HepG2 (cell line): Measurements from ENCODE around the gene RHOBTB3. TPM values are rescaled to one million over a fixed set of nuclear protein-coding genes. Genes with fewer than 3 reads are reported as not detected.

Experiments
- AGO1 ChIP-seq: fragments of 200-400 bp; formaldehyde crosslinking; IDR thresholded peaks from 2 replicates; pipeline ENCODE4 v1.6.1; 2017; ENCODE audit warnings: mild to moderate bottlenecking, low read depth, low read length, moderate library complexity; ENCODE audit not compliant: poor library complexity, severe bottlenecking
- DMAP1 ChIP-seq: IDR thresholded peaks from 2 replicates; pipeline ENCODE4 v1.6.1; 2016
- E2F1 ChIP-seq: sonication (generic); formaldehyde crosslinking; IDR thresholded peaks from 2 replicates; pipeline ENCODE4 v1.5.0; 2020; ENCODE audit warnings: missing genetic modification reagents
- FOXA3 ChIP-seq: IDR thresholded peaks from 2 replicates; pipeline ENCODE4 v1.6.1; 2016; ENCODE audit warnings: missing genetic modification reagents, missing compliant biosample characterization
- FUBP1 ChIP-seq: sonication (generic); formaldehyde crosslinking; IDR thresholded peaks from 2 replicates; pipeline ENCODE4 v1.5.1; 2020; ENCODE audit warnings: missing genetic modification reagents, mild to moderate bottlenecking, borderline replicate concordance
- GFI1 ChIP-seq: sonication (generic); formaldehyde crosslinking; IDR thresholded peaks from 2 replicates; pipeline ENCODE4 v1.5.0; 2020; ENCODE audit warnings: missing genetic modification reagents, mild to moderate bottlenecking, borderline replicate concordance
- MED13 ChIP-seq: sonication (generic); formaldehyde crosslinking; IDR thresholded peaks from 2 replicates; pipeline ENCODE4 v1.5.0; 2020; ENCODE audit warnings: missing genetic modification reagents
- NR2F2 ChIP-seq: IDR thresholded peaks from 2 replicates; pipeline ENCODE4 v1.6.1; 2012; ENCODE audit warnings: low read depth, inconsistent platforms, borderline replicate concordance
- PHF21A ChIP-seq: sonication (generic); formaldehyde crosslinking; IDR thresholded peaks from 2 replicates; pipeline ENCODE4 v1.5.0; 2020; ENCODE audit warnings: mild to moderate bottlenecking, missing genetic modification reagents
- PLRG1 ChIP-seq: fragments of 450-650 bp; conservative IDR thresholded peaks from 2 replicates; pipeline ENCODE4 v1.6.1; 2016
- SIX1 ChIP-seq: sonication (generic); formaldehyde crosslinking; IDR thresholded peaks from 2 replicates; pipeline ENCODE4 v1.4.0; 2020; ENCODE audit warnings: missing genetic modification reagents, borderline replicate concordance
- SMAD1 ChIP-seq: sonication (generic); formaldehyde crosslinking; IDR thresholded peaks from 2 replicates; pipeline ENCODE4 v1.4.0; 2020; ENCODE audit warnings: missing genetic modification reagents, low read depth, mild to moderate bottlenecking, borderline replicate concordance
- TARDBP ChIP-seq: sonication (generic); formaldehyde crosslinking; IDR thresholded peaks from 2 replicates; pipeline ENCODE4 v1.8.0; 2022; ENCODE audit warnings: mild to moderate bottlenecking, missing genetic modification reagents
- YEATS2 ChIP-seq: sonication (generic); formaldehyde crosslinking; IDR thresholded peaks from 2 replicates; pipeline ENCODE4 v1.4.0; 2020; ENCODE audit warnings: missing genetic modification reagents, borderline replicate concordance
- ZBTB43 ChIP-seq: sonication (generic); formaldehyde crosslinking; conservative IDR thresholded peaks from 2 replicates; pipeline ENCODE4 v1.4.0; 2020; ENCODE audit warnings: missing genetic modification reagents
- ZNF12 ChIP-seq: sonication (generic); formaldehyde crosslinking; IDR thresholded peaks from 2 replicates; pipeline ENCODE4 v1.5.0; 2020; ENCODE audit warnings: missing genetic modification reagents
- ZNF225 ChIP-seq: sonication (generic); formaldehyde crosslinking; IDR thresholded peaks from 2 replicates; pipeline ENCODE4 v1.4.0; 2020; ENCODE audit warnings: mild to moderate bottlenecking, missing genetic modification reagents
- ZNF263 ChIP-seq: sonication (generic); formaldehyde crosslinking; IDR thresholded peaks from 2 replicates; pipeline ENCODE4 v1.4.0; 2020; ENCODE audit warnings: missing genetic modification reagents
- ZNF3 ChIP-seq: IDR thresholded peaks from 2 replicates; pipeline ENCODE4 v1.7.0; 2017; ENCODE audit warnings: inconsistent platforms
- ZNF354B ChIP-seq: sonication (generic); formaldehyde crosslinking; IDR thresholded peaks from 2 replicates; pipeline ENCODE4 v1.8.0; 2022; ENCODE audit warnings: mild to moderate bottlenecking, missing genetic modification reagents
- ZNF512B ChIP-seq: sonication (generic); formaldehyde crosslinking; IDR thresholded peaks from 2 replicates; pipeline ENCODE4 v1.5.1; 2020; ENCODE audit warnings: missing genetic modification reagents, mild to moderate bottlenecking, borderline replicate concordance
- ZNF562 ChIP-seq: sonication (generic); formaldehyde crosslinking; IDR thresholded peaks from 2 replicates; pipeline ENCODE4 v1.8.0; 2022; ENCODE audit warnings: missing genetic modification reagents, borderline replicate concordance
- ZNF7 ChIP-seq: IDR thresholded peaks from 2 replicates; pipeline ENCODE4 v1.6.1; 2016; ENCODE audit warnings: missing biosample characterization, missing genetic modification reagents
- ZNF776 ChIP-seq: sonication (generic); formaldehyde crosslinking; IDR thresholded peaks from 2 replicates; pipeline ENCODE4 v1.4.0; 2020; ENCODE audit warnings: mild to moderate bottlenecking, missing genetic modification reagents
- ZNF792 ChIP-seq: IDR thresholded peaks from 2 replicates; pipeline ENCODE4 v1.6.1; 2016
- polyA plus RNA-seq, 8 experiments: library from polyadenylated mRNA; depleted of rRNA in 3 of 8; stranded (reverse) in 7 of 8; unstranded in 1 of 8; fragments of >200 nt; fragmentation: Illumina TruSeq in 4 of 8; extraction: Trizol in 4 of 8; gene quantifications; 2 replicates each; pipeline versions ENCODE4 v1.2.1 to v1.2.3, GENCODE V29; 2011 to 2016; ENCODE audit warnings: low read depth in 4 of 8, missing spikeins in 1 of 8, mixed read lengths in 1 of 8; ENCODE audit not compliant: insufficient read depth in 1 of 8
- total RNA-seq, 5 experiments: library from RNA; depleted of rRNA; stranded (reverse); fragments of >200 nt; fragmentation: Illumina TruSeq; extraction: Trizol; gene quantifications; 2 replicates each; pipeline ENCODE4 v1.2.3, GENCODE V29; 2016; ENCODE audit warnings: low read depth in 1 of 5

RHOBTB3 gene
- total and polyA plus RNA-seq, 2 of the 13 experiments (the other 11 are each of a cell fraction or from before 2014, with no cell fraction given) = 31.6 to 35.4 TPM

GRCh38 chr5:95759005-95759404, 27.9 kb downstream of the RHOBTB3 start (continued):
- TF ChIP-seq FUBP1 (no peak), AGO1 (no peak), ZNF3 (no peak), FOXA3 (CRISPR knock-in tag) (peak; percentile 24; the same call in 1 of the 2 replicates), PLRG1 (no peak), GFI1 (CRISPR knock-in tag) (no peak; the same call in 1 of the 2 replicates), SMAD1 (no peak), ZNF354B (CRISPR knock-in tag) (no peak), ZNF225 (CRISPR knock-in tag) (no peak), ZNF7 (CRISPR knock-in tag) (no peak), ZNF263 (CRISPR knock-in tag) (no peak), ZNF12 (no peak), E2F1 (CRISPR knock-in tag) (no peak), ZNF776 (CRISPR knock-in tag) (no peak), ZNF562 (CRISPR knock-in tag) (no peak), MED13 (no peak), ZBTB43 (CRISPR knock-in tag) (no peak), SIX1 (CRISPR knock-in tag) (no peak), NR2F2 (no peak), TARDBP (no peak), YEATS2 (no peak), PHF21A (no peak), ZNF512B (no peak; the same call in 1 of the 2 replicates), ZNF792 (CRISPR knock-in tag) (no peak), DMAP1 (CRISPR knock-in tag) (0 out of 2 replicates have a peak, but pooled peaks have one; percentile 15)
